SK-N-SH (cell line): ENCODE data around the gene RNPEPL1. TPM values are rescaled to one million over a fixed set of nuclear protein-coding genes. Genes with fewer than 3 reads are reported as not detected.

ENCODE experiments used
- CTCF ChIA-PET: fragments of 300-600, 350-600 bp; formaldehyde crosslinking; extraction: SDS; loops from one replicate; lab custom pipeline; 2021; lab: Yijun Ruan, JAX
- POLR2A ChIA-PET: fragments of 350-600 bp; sonication (Branson Sonifier 250); formaldehyde crosslinking; extraction: SDS; loops from one replicate; lab custom pipeline; 2020; ENCODE audit warnings: antibody characterized with exemption, inconsistent platforms; lab: Yijun Ruan, JAX
- DNase-seq: peaks from one replicate; pipeline ENCODE4 v3.0.0; 2012
- H2AFZ ChIP-seq: fragments of 200-600 bp; sonication (generic); 2 replicates; pipeline ENCODE4 v1.8.1; 2016; ENCODE audit warnings: antibody characterized with exemption, mild to moderate bottlenecking, low read depth
- H3F3A ChIP-seq: fragments of 200-600 bp; sonication (generic); replicated peaks from 2 replicates; pipeline ENCODE3; 2016; ENCODE audit warnings: antibody characterized with exemption, mild to moderate bottlenecking; ENCODE audit not compliant: insufficient read depth
- H3K27ac ChIP-seq, 2 experiments: fragments of 200-500 bp in 1 of 2; fragments of 200-600 bp in 1 of 2; sonication (Bioruptor generic) in 1 of 2; sonication (generic), shearing (Covaris generic) in 1 of 2; 2 replicates each; pipeline versions ENCODE4 v1.5.1 to v1.6.1; 2014 to 2016; ENCODE audit warnings: low read depth in 2 of 2, inconsistent platforms in 1 of 2, low read length in 1 of 2, mild to moderate bottlenecking in 1 of 2, mixed read lengths in 1 of 2
- H3K27me3 ChIP-seq: fragments of 200-600 bp; sonication (generic), shearing (Covaris generic); 2 replicates; pipeline ENCODE4 v1.6.1; 2016; ENCODE audit warnings: mixed run types; ENCODE audit not compliant: insufficient read depth
- H3K36me3 ChIP-seq, 2 experiments: fragments of 200-500 bp in 1 of 2; fragments of 200-600 bp in 1 of 2; sonication (Bioruptor generic) in 1 of 2; sonication (generic) in 1 of 2; replicated peaks in 1 of 2; 2 replicates each; pipeline versions ENCODE3 to v1.5.1; 2014 to 2016; ENCODE audit warnings: low read length in 1 of 2, mild to moderate bottlenecking in 1 of 2; ENCODE audit not compliant: insufficient read depth in 2 of 2, control insufficient read depth in 1 of 2
- H3K4me1 ChIP-seq, 2 experiments: fragments of 200-500 bp in 1 of 2; fragments of 200-600 bp in 1 of 2; sonication (Bioruptor generic) in 1 of 2; sonication (generic), shearing (Covaris generic) in 1 of 2; 2 replicates each; pipeline versions ENCODE4 v1.5.1 to v1.6.1; 2014 to 2016; ENCODE audit warnings: low read depth in 1 of 2, low read length in 1 of 2, mixed run types in 1 of 2; ENCODE audit not compliant: insufficient read depth in 2 of 2, control insufficient read depth in 1 of 2
- H3K4me2 ChIP-seq: fragments of 200-600 bp; sonication (generic), shearing (Covaris generic); 2 replicates; pipeline ENCODE4 v1.6.1; 2017; ENCODE audit warnings: mixed run types
- H3K4me3 ChIP-seq, 2 experiments: fragments of 200-500 bp in 1 of 2; fragments of 200-600 bp in 1 of 2; sonication (Bioruptor generic) in 1 of 2; sonication (generic), shearing (Covaris generic) in 1 of 2; 2 replicates each; pipeline versions ENCODE4 v1.5.1 to v1.8.1; 2014 to 2016; ENCODE audit warnings: low read depth in 2 of 2, inconsistent platforms in 1 of 2, low read length in 1 of 2, mild to moderate bottlenecking in 1 of 2, mixed read lengths in 1 of 2, moderate library complexity in 1 of 2
- H3K79me2 ChIP-seq: fragments of 200-600 bp; sonication (generic); 2 replicates; pipeline ENCODE4 v1.8.1; 2017; ENCODE audit warnings: mild to moderate bottlenecking; ENCODE audit not compliant: insufficient read depth
- H3K9ac ChIP-seq: fragments of 200-600 bp; sonication (generic); 2 replicates; pipeline ENCODE4 v1.6.1; 2017; ENCODE audit warnings: mixed run types
- H3K9me2 ChIP-seq: fragments of 200-600 bp; sonication (generic); 2 replicates; pipeline ENCODE4 v1.6.1; 2017; ENCODE audit warnings: mixed run types
- H3K9me3 ChIP-seq: fragments of 200-600 bp; sonication (generic); 2 replicates; pipeline ENCODE4 v1.6.1; 2017; ENCODE audit warnings: mixed run types, mild to moderate bottlenecking, moderate library complexity
- H4K20me1 ChIP-seq: fragments of 200-600 bp; sonication (generic); 2 replicates; pipeline ENCODE4 v1.6.1; 2017; ENCODE audit warnings: mild to moderate bottlenecking, mixed run types; ENCODE audit not compliant: insufficient read depth
- EZH2phosphoT487 ChIP-seq: fragments of 200-600 bp; sonication (generic); IDR thresholded peaks from 2 replicates; pipeline ENCODE4 v1.6.1; 2017; ENCODE audit warnings: low read depth, mixed run types, mild to moderate bottlenecking, antibody characterized with exemption, moderate library complexity, borderline replicate concordance
- FOSL2 ChIP-seq: IDR thresholded peaks from 2 replicates; pipeline ENCODE4 v1.4.0; 2012; ENCODE audit warnings: low read depth, mild to moderate bottlenecking, moderate library complexity, borderline replicate concordance
- GABPA ChIP-seq: IDR thresholded peaks from 2 replicates; pipeline ENCODE4 v1.4.0; 2012; ENCODE audit warnings: low read depth, mild to moderate bottlenecking
- MEF2A ChIP-seq: IDR thresholded peaks from 2 replicates; pipeline ENCODE4 v1.4.0; 2012; ENCODE audit warnings: low read depth, borderline replicate concordance
- MXI1 ChIP-seq: IDR thresholded peaks from 2 replicates; pipeline ENCODE4 v1.6.1; 2012; ENCODE audit warnings: mild to moderate bottlenecking, low read depth, low read length, improper control_type of control experiment
- NFIC ChIP-seq: IDR thresholded peaks from 2 replicates; pipeline ENCODE4 v1.4.0; 2012; ENCODE audit warnings: borderline replicate concordance
- RCOR1 ChIP-seq: fragments of 150-350 bp; IDR thresholded peaks from 2 replicates; pipeline ENCODE4 v1.6.1; 2017; ENCODE audit warnings: antibody characterized with exemption, low read length
- RXRA ChIP-seq: IDR thresholded peaks from 2 replicates; pipeline ENCODE4 v1.4.0; 2012; ENCODE audit warnings: low read depth, mild to moderate bottlenecking, borderline replicate concordance
- SIN3A ChIP-seq: IDR thresholded peaks from 2 replicates; pipeline ENCODE4 v1.6.1; 2012; ENCODE audit warnings: low read depth, mild to moderate bottlenecking, low read length, moderate library complexity, borderline replicate concordance
- SMC3 ChIP-seq: IDR thresholded peaks from 2 replicates; pipeline ENCODE4 v1.6.1; 2012; ENCODE audit warnings: low read depth, low read length, improper control_type of control experiment
- WGBS: methylation state at CpG from one replicate; pipeline ENCODE4 v1.1.6; 2017; ENCODE audit warnings: low lambda C conversion rate; 5-methylcytosine and 5-hydroxymethylcytosine counted together
- polyA plus RNA-seq, 3 experiments: library from polyadenylated mRNA; depleted of rRNA; stranded (reverse); fragments of >200 nt; gene quantifications; 2 replicates each; pipeline ENCODE4 v1.2.3, GENCODE V29; 2012
- TF ChIP-seq, protein P1 (sequence below): fragments of 150-350 bp; IDR thresholded peaks from 2 replicates; pipeline ENCODE4 v1.6.1; 2016; ENCODE audit warnings: mild to moderate bottlenecking, low read depth, low read length
- TF ChIP-seq, protein P2 (sequence below): fragments of 150-350 bp; IDR thresholded peaks from 2 replicates; pipeline ENCODE4 v1.6.1; 2017; ENCODE audit warnings: antibody characterized with exemption, low read length, low read depth, borderline replicate concordance
- TF ChIP-seq, protein P3 (sequence below): IDR thresholded peaks from 2 replicates; pipeline ENCODE4; 2012
- TF ChIP-seq, protein P4 (sequence below): IDR thresholded peaks from 2 replicates; pipeline ENCODE4 v1.4.0; 2012; ENCODE audit warnings: low read depth, borderline replicate concordance
- TF ChIP-seq, protein P5 (sequence below): IDR thresholded peaks from 2 replicates; pipeline ENCODE4 v1.4.0; 2012; ENCODE audit warnings: low read depth, borderline replicate concordance
- TF ChIP-seq, protein P6 (sequence below): IDR thresholded peaks from 2 replicates; pipeline ENCODE4 v1.6.1; 2012; ENCODE audit warnings: mild to moderate bottlenecking, low read depth, low read length, moderate library complexity

RNPEPL1 gene
- polyA plus RNA-seq, 1 of the 3 experiments (the other 2 are of a cell fraction): 14.3 TPM

DNA sequence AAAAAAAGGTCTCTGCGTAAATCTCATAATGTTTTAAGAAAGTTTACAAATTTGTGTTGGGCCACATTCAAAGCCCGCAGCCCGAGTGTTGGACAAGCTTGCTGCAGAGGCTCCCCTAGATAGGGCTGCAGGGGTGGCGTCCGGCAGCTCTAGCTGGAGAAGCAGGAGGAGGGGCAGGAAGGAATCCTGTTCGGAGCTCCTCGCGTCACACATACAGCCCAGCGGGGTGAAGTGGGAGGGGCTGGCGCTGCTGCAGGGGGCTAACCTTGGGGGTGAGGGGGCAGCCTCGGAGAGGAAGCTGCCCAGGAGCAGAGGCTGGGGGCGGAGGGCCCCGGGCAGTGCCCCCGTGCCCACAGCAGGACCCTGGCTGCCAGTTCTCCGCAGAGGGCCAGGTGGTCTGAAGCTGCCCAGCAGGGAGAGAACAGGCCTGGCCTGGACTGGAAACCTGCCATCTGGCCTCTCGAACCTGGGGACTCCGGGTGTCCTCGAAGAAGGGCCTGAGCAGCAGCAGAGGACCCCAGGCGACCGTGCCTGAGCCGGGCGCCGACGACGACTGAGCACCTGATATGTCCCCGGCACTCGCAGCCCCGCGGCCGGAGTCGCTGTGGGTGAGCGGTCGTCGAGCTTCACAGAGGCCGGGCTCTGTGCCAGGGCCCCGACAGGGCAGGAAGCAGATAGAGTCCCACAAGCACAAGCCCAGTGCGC is 54.4 kb downstream of the RNPEPL1 start:
- H4K20me1 ChIP-seq: no peaks in the 10 kb centered on the region
- H3K9ac ChIP-seq: no peak overlapping the region
- no peak overlapping the region for H3K4me2 ChIP-seq
- no peaks in the 10 kb centered on the region for H3F3A ChIP-seq
- no peaks in the 10 kb centered on the region for H3K79me2 ChIP-seq
- 74% methylated on average over 14 of the region's 37 CpGs for WGBS
- H3K27ac ChIP-seq: peak overlapping the region in 1 of 2 experiments; percentile 55; a peak in 1 of 4 replicates
- peaks cover 0 to 25% of the 10 kb centered on the region in 2 experiments; a peak in 1 of 4 replicates for H3K4me1 ChIP-seq
- H3K9me3 ChIP-seq: no peaks in the 10 kb centered on the region
- no peak for TF ChIP-seq EZH2phosphoT487
- TF ChIP-seq, protein P1, sequence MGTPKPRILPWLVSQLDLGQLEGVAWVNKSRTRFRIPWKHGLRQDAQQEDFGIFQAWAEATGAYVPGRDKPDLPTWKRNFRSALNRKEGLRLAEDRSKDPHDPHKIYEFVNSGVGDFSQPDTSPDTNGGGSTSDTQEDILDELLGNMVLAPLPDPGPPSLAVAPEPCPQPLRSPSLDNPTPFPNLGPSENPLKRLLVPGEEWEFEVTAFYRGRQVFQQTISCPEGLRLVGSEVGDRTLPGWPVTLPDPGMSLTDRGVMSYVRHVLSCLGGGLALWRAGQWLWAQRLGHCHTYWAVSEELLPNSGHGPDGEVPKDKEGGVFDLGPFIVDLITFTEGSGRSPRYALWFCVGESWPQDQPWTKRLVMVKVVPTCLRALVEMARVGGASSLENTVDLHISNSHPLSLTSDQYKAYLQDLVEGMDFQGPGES: no peak
- TF ChIP-seq, protein P2, sequence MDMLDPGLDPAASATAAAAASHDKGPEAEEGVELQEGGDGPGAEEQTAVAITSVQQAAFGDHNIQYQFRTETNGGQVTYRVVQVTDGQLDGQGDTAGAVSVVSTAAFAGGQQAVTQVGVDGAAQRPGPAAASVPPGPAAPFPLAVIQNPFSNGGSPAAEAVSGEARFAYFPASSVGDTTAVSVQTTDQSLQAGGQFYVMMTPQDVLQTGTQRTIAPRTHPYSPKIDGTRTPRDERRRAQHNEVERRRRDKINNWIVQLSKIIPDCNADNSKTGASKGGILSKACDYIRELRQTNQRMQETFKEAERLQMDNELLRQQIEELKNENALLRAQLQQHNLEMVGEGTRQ: no peak
- TF ChIP-seq SIN3A: no peak
- TF ChIP-seq, protein P3, sequence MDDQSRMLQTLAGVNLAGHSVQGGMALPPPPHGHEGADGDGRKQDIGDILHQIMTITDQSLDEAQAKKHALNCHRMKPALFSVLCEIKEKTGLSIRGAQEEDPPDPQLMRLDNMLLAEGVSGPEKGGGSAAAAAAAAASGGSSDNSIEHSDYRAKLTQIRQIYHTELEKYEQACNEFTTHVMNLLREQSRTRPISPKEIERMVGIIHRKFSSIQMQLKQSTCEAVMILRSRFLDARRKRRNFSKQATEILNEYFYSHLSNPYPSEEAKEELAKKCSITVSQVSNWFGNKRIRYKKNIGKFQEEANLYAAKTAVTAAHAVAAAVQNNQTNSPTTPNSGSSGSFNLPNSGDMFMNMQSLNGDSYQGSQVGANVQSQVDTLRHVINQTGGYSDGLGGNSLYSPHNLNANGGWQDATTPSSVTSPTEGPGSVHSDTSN: no peak
- TF ChIP-seq RXRA: no peak
- TF ChIP-seq RCOR1: no peak
- TF ChIP-seq, protein P4, sequence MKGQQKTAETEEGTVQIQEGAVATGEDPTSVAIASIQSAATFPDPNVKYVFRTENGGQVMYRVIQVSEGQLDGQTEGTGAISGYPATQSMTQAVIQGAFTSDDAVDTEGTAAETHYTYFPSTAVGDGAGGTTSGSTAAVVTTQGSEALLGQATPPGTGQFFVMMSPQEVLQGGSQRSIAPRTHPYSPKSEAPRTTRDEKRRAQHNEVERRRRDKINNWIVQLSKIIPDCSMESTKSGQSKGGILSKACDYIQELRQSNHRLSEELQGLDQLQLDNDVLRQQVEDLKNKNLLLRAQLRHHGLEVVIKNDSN: no peak
- TF ChIP-seq MEF2A: no peak
- TF ChIP-seq MXI1: no peak
- no peak for TF ChIP-seq FOSL2
- TF ChIP-seq, protein P5, sequence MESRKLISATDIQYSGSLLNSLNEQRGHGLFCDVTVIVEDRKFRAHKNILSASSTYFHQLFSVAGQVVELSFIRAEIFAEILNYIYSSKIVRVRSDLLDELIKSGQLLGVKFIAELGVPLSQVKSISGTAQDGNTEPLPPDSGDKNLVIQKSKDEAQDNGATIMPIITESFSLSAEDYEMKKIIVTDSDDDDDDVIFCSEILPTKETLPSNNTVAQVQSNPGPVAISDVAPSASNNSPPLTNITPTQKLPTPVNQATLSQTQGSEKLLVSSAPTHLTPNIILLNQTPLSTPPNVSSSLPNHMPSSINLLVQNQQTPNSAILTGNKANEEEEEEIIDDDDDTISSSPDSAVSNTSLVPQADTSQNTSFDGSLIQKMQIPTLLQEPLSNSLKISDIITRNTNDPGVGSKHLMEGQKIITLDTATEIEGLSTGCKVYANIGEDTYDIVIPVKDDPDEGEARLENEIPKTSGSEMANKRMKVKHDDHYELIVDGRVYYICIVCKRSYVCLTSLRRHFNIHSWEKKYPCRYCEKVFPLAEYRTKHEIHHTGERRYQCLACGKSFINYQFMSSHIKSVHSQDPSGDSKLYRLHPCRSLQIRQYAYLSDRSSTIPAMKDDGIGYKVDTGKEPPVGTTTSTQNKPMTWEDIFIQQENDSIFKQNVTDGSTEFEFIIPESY: no peak
- TF ChIP-seq NFIC: no peak
- TF ChIP-seq SMC3: no peak
- TF ChIP-seq, protein P6, sequence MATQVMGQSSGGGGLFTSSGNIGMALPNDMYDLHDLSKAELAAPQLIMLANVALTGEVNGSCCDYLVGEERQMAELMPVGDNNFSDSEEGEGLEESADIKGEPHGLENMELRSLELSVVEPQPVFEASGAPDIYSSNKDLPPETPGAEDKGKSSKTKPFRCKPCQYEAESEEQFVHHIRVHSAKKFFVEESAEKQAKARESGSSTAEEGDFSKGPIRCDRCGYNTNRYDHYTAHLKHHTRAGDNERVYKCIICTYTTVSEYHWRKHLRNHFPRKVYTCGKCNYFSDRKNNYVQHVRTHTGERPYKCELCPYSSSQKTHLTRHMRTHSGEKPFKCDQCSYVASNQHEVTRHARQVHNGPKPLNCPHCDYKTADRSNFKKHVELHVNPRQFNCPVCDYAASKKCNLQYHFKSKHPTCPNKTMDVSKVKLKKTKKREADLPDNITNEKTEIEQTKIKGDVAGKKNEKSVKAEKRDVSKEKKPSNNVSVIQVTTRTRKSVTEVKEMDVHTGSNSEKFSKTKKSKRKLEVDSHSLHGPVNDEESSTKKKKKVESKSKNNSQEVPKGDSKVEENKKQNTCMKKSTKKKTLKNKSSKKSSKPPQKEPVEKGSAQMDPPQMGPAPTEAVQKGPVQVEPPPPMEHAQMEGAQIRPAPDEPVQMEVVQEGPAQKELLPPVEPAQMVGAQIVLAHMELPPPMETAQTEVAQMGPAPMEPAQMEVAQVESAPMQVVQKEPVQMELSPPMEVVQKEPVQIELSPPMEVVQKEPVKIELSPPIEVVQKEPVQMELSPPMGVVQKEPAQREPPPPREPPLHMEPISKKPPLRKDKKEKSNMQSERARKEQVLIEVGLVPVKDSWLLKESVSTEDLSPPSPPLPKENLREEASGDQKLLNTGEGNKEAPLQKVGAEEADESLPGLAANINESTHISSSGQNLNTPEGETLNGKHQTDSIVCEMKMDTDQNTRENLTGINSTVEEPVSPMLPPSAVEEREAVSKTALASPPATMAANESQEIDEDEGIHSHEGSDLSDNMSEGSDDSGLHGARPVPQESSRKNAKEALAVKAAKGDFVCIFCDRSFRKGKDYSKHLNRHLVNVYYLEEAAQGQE: no peak
- no peak for TF ChIP-seq GABPA
- TF ChIP-seq, all 33 proteins: peak for 0
- Histone ChIP-seq H3K4me3 (no peak overlapping the region), H3K36me3 (no peaks in the 10 kb centered on the region), H3K9me2 (no peaks in the 10 kb centered on the region), H3K27me3 (no peaks in the 10 kb centered on the region), H2AFZ (no peak overlapping the region)
- ChIA-PET CTCF (interaction anchor here (0.8 to 2.0 kb wide), 8 partner anchors 13 to 568 kb away, joined by 3 to 6 read pairs (median 4); partner anchors contain the start of gene CAPN10), POLR2A (interaction anchor here (0.6 to 0.7 kb wide), 2 partner anchors 36 to 138 kb away, joined by 3 to 4 read pairs; partner anchors contain the start of gene CAPN10)
- DNase-seq: peak; percentile 82
